Measurements from ENCODE around the gene PEX5L. TPM values are rescaled to one million over a fixed set of nuclear protein-coding genes. Genes with fewer than 3 reads are reported as not detected.

The PEX5L gene
- polyA plus RNA-seq, 1 experiment, result not detected

GRCh38 chr3:179949412-179949811, 87.3 kb downstream of the PEX5L start:
- ChIA-PET POLR2A (no interaction called here), CTCF (no interaction called here)
- TF ChIP-seq CTCF (IDR thresholded peaks at IDR 0.05; ENCODE audit: insufficient read depth, low read depth, low read length), result no peak
- no peaks in the 10 kb centered on the region for H3K27me3 ChIP-seq (ENCODE audit: control insufficient read depth, insufficient read depth, low read length)
- H3K4me3 ChIP-seq (ENCODE audit: low read depth, low read length), result no peak overlapping the region
- no peaks in the 10 kb centered on the region for H3K36me3 ChIP-seq (ENCODE audit: control insufficient read depth, insufficient read depth, low read length)
- DNase-seq (ENCODE audit: low read depth), result no peak

GRCh38 chr3:179948740-179949139, 88.0 kb downstream of the PEX5L start:
- Histone ChIP-seq H3K36me3 (ENCODE audit: control insufficient read depth, insufficient read depth, low read length) (no peaks in the 10 kb centered on the region), H3K4me3 (ENCODE audit: low read depth, low read length) (no peak overlapping the region), H3K27me3 (ENCODE audit: control insufficient read depth, insufficient read depth, low read length) (no peaks in the 10 kb centered on the region)
- no peak for DNase-seq (ENCODE audit: low read depth)
- no peak for TF ChIP-seq CTCF (IDR thresholded peaks at IDR 0.05; ENCODE audit: insufficient read depth, low read depth, low read length)
- CTCF ChIA-PET, result interaction anchor here (3.0 kb wide), 1 partner anchor 19 kb away, joined by 11 read pairs; no protein-coding TSS in a partner anchor
- POLR2A ChIA-PET, result no interaction called here

- no peak for TF ChIP-seq CTCF (IDR thresholded peaks at IDR 0.05; ENCODE audit: insufficient read depth, low read depth, low read length)
- DNase-seq (ENCODE audit: low read depth), result no peak
- POLR2A ChIA-PET, result no interaction called here
- Histone ChIP-seq H3K36me3 (ENCODE audit: control insufficient read depth, insufficient read depth, low read length) (no peaks in the 10 kb centered on the region), H3K27me3 (ENCODE audit: control insufficient read depth, insufficient read depth, low read length) (no peaks in the 10 kb centered on the region), H3K4me3 (ENCODE audit: low read depth, low read length) (no peak overlapping the region)
- CTCF ChIA-PET, result interaction anchor here (0.6 kb wide), 1 partner anchor 173 kb away, joined by 3 read pairs; no protein-coding TSS in a partner anchor
Observed at GRCh38 chr3:179945569-179945968, 91.2 kb downstream of the PEX5L start.

- CTCF ChIA-PET, result interaction anchor here (0.6 to 1.3 kb wide), 2 partner anchors 14 to 282 kb away, joined by 3 to 7 read pairs; no protein-coding TSS in a partner anchor
- POLR2A ChIA-PET, result no interaction called here
- H3K36me3 ChIP-seq (ENCODE audit: control insufficient read depth, insufficient read depth, low read length), result no peaks in the 10 kb centered on the region
- DNase-seq (ENCODE audit: low read depth), result no peak
- H3K27me3 ChIP-seq (ENCODE audit: control insufficient read depth, insufficient read depth, low read length), result no peaks in the 10 kb centered on the region
- TF ChIP-seq CTCF (IDR thresholded peaks at IDR 0.05; ENCODE audit: insufficient read depth, low read depth, low read length), result no peak
- H3K4me3 ChIP-seq (ENCODE audit: low read depth, low read length), result no peak overlapping the region
Observed at GRCh38 chr3:179943117-179943880, 93.4 kb downstream of the PEX5L start.

GRCh38 chr3:179942553-179943075, 94.1 kb downstream of the PEX5L start:
- CTCF ChIA-PET, result no interaction called here

More at GRCh38 chr3:179942553-179943075, 94.1 kb downstream of the PEX5L start:
- DNase-seq (ENCODE audit: low read depth), result no peak
- H3K4me3 ChIP-seq (ENCODE audit: low read depth, low read length), result no peak overlapping the region
- H3K36me3 ChIP-seq (ENCODE audit: control insufficient read depth, insufficient read depth, low read length), result no peaks in the 10 kb centered on the region
- H3K27me3 ChIP-seq (ENCODE audit: control insufficient read depth, insufficient read depth, low read length), result no peaks in the 10 kb centered on the region
- POLR2A ChIA-PET, result no interaction called here
- no peak for TF ChIP-seq CTCF (IDR thresholded peaks at IDR 0.05; ENCODE audit: insufficient read depth, low read depth, low read length)

All from BJ (cell line).